ENCODE measurements around the gene OBSCN. TPM values are rescaled to one million over a fixed set of nuclear protein-coding genes. Genes with fewer than 3 reads are reported as not detected.

Gene OBSCN
- total RNA-seq, 1 experiment from 2014 or later: 33.3 TPM

- no peak overlapping the region for H3K18ac ChIP-seq (ENCODE audit: insufficient read length, low read depth, low read length)
- H3K9me3 ChIP-seq (ENCODE audit: control insufficient read depth, low read depth, low read length): no peaks in the 10 kb centered on the region
- H3K14ac ChIP-seq (ENCODE audit: insufficient read depth, low read length): no peak overlapping the region
- H3K4ac ChIP-seq (ENCODE audit: low read depth, low read length): no peak overlapping the region
- no peak overlapping the region for H4K91ac ChIP-seq (ENCODE audit: insufficient read length, low read depth, low read length)
- peaks cover 7% of the 10 kb centered on the region for H3K27me3 Mint-ChIP-seq (ENCODE audit: low read depth)
- WGBS (ENCODE audit: extremely low coverage, insufficient read length, low lambda C conversion rate): no CpG with 5 or more reads among the region's 1 CpG
- H3K36me3 Mint-ChIP-seq (ENCODE audit: insufficient read depth in 1 of 3, low read depth in 3 of 3): peaks cover 3 to 4% (median 4%) of the 10 kb centered on the region in 3 experiments; a peak in 4 of 7 replicates
- DNase-seq: no peak
- H4K8ac ChIP-seq (replicated peaks; ENCODE audit: insufficient read length, low read depth, low read length): no peak overlapping the region
- no peak overlapping the region for H3T11ph ChIP-seq (ENCODE audit: low read length)
- no peak overlapping the region for H2BK20ac ChIP-seq (ENCODE audit: low read depth, low read length, poor library complexity, severe bottlenecking)
- no peaks in the 10 kb centered on the region for H4K20me1 ChIP-seq (ENCODE audit: control insufficient read depth, insufficient read depth, insufficient read length)
- peaks cover 2 to 14% of the 10 kb centered on the region in 2 experiments; a peak in 3 of 4 replicates for H3K4me1 Mint-ChIP-seq
- H3K4me3 Mint-ChIP-seq: no peak overlapping the region
- no peak overlapping the region for H3K27ac Mint-ChIP-seq
- H4K5ac ChIP-seq (ENCODE audit: insufficient read length, low read depth, low read length): no peak overlapping the region
- no peak overlapping the region for H3K23ac ChIP-seq (ENCODE audit: insufficient read length, low read depth, low read length)
- H2BK5ac ChIP-seq (ENCODE audit: insufficient read length, low read length): no peak overlapping the region
- H3K79me2 ChIP-seq (ENCODE audit: insufficient read depth, low read length): no peaks in the 10 kb centered on the region
- TF ChIP-seq, protein P1, sequence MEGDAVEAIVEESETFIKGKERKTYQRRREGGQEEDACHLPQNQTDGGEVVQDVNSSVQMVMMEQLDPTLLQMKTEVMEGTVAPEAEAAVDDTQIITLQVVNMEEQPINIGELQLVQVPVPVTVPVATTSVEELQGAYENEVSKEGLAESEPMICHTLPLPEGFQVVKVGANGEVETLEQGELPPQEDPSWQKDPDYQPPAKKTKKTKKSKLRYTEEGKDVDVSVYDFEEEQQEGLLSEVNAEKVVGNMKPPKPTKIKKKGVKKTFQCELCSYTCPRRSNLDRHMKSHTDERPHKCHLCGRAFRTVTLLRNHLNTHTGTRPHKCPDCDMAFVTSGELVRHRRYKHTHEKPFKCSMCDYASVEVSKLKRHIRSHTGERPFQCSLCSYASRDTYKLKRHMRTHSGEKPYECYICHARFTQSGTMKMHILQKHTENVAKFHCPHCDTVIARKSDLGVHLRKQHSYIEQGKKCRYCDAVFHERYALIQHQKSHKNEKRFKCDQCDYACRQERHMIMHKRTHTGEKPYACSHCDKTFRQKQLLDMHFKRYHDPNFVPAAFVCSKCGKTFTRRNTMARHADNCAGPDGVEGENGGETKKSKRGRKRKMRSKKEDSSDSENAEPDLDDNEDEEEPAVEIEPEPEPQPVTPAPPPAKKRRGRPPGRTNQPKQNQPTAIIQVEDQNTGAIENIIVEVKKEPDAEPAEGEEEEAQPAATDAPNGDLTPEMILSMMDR (conservative IDR thresholded peaks at IDR 0.05): no peak
- no peaks in the 10 kb centered on the region for H3K27me3 ChIP-seq (ENCODE audit: insufficient read depth, low read length)
- H2BK15ac ChIP-seq (ENCODE audit: low read depth, low read length): no peak overlapping the region
- H3K9me3 Mint-ChIP-seq: no peaks in the 10 kb centered on the region
- no peak overlapping the region for H2AK5ac ChIP-seq (ENCODE audit: insufficient read length, low read length)
- no peak overlapping the region for H2BK120ac ChIP-seq (ENCODE audit: low read depth, low read length, poor library complexity, severe bottlenecking)
- H3K56ac ChIP-seq (ENCODE audit: insufficient read length, low read depth, low read length): no peak overlapping the region
- H2AFZ ChIP-seq (ENCODE audit: low read length): no peak overlapping the region
- H3K4me1 ChIP-seq (ENCODE audit: insufficient read depth, low read length): no peaks in the 10 kb centered on the region
- no peak overlapping the region for H2BK12ac ChIP-seq (ENCODE audit: insufficient read length, low read depth, low read length)
- no peaks in the 10 kb centered on the region for H3K23me2 ChIP-seq (ENCODE audit: insufficient read length, low read depth, low read length, poor library complexity, severe bottlenecking)
- H3K79me1 ChIP-seq (ENCODE audit: insufficient read depth, low read depth, low read length, poor library complexity, severe bottlenecking): no peaks in the 10 kb centered on the region
- H3K27ac ChIP-seq (ENCODE audit: insufficient read length, low read depth, low read length): no peak overlapping the region
- H3K9ac ChIP-seq (ENCODE audit: extremely low read depth, insufficient read length, low read length): no peak overlapping the region
- H3K4me2 ChIP-seq (ENCODE audit: insufficient read depth, insufficient read length, low read length): no peak overlapping the region
Measured at GRCh38 chr1:228270032-228270431, 62.2 kb downstream of the OBSCN start.

Data from H9 (cell line).